GM18520 (cell line): ENCODE data around the gene SPTB.

Experiments used
- ATAC-seq: cut with Tn5 transposase; IDR thresholded peaks from one replicate; pipeline ENCODE4 v1.9.1; 2021; ENCODE audit not compliant: unreplicated experiment

The SPTB gene

GRCh38 chr14:64889352-64889751, 9.6 kb upstream of the SPTB start:
- no peak for ATAC-seq

- ATAC-seq, result no peak
Measured at GRCh38 chr14:64885559-64885958, 5.9 kb upstream of the SPTB start.

- no peak for ATAC-seq
Measured at GRCh38 chr14:64880221-64881121, 764 bp upstream of the SPTB start.

- ATAC-seq, result no peak
Measured at GRCh38 chr14:64878837-64879634, 671 bp downstream of the SPTB start.

- ATAC-seq, result no peak
Measured at GRCh38 chr14:64877846-64878245, 1.9 kb downstream of the SPTB start.

GRCh38 chr14:64875350-64875749, 4.4 kb downstream of the SPTB start:
- no peak for ATAC-seq

GRCh38 chr14:64873506-64874219, 6.0 kb downstream of the SPTB start:
- no peak for ATAC-seq

- ATAC-seq, result no peak
Measured at GRCh38 chr14:64871344-64871743, 8.4 kb downstream of the SPTB start.

- ATAC-seq, result no peak
Measured at GRCh38 chr14:64870160-64870559, 9.5 kb downstream of the SPTB start.

GRCh38 chr14:64868841-64869240, 10.9 kb downstream of the SPTB start:
- ATAC-seq, result no peak

GRCh38 chr14:64868379-64868778, 11.3 kb downstream of the SPTB start:
- no peak for ATAC-seq

- ATAC-seq, result no peak
Measured at GRCh38 chr14:64867182-64867581, 12.5 kb downstream of the SPTB start.

GRCh38 chr14:64865992-64866391, 13.7 kb downstream of the SPTB start:
- no peak for ATAC-seq

GRCh38 chr14:64865109-64865508, 14.6 kb downstream of the SPTB start:
- no peak for ATAC-seq

GRCh38 chr14:64864258-64864657, 15.4 kb downstream of the SPTB start:
- no peak for ATAC-seq

- ATAC-seq, result no peak
Measured at GRCh38 chr14:64861916-64862315, 17.8 kb downstream of the SPTB start.

GRCh38 chr14:64860039-64860438, 19.7 kb downstream of the SPTB start:
- no peak for ATAC-seq

- ATAC-seq, result no peak
Measured at GRCh38 chr14:64857979-64858744, 21.5 kb downstream of the SPTB start.

- no peak for ATAC-seq
Measured at GRCh38 chr14:64856529-64857445, 22.9 kb downstream of the SPTB start.
